Activated CD8-positive, alpha-beta memory T cell treated with anti-CD3 and anti-CD28 coated beads, Interleukin-2, amount 10 ng/mL, durations not matched to agents 7 days and 5 days (primary cell): Measurements from ENCODE around the gene DMD. TPM values are rescaled to one million over a fixed set of nuclear protein-coding genes. Genes with fewer than 3 reads are reported as not detected.

Experiments
- ATAC-seq: fragments of 150-1000 bp; cut with Tn5 transposase; one replicate; pipeline ENCODE4 v1.10.0; 2021; ENCODE audit warnings: moderate library complexity
- CTCF ChIA-PET: fragments of 350-600 bp; sonication (Branson Sonifier 250); formaldehyde crosslinking; loops from one replicate; lab custom pipeline; 2021; ENCODE audit warnings: antibody characterized with exemption; lab: Charles Lee
- DNase-seq: peaks from one replicate; pipeline ENCODE4 v3.0.0-alpha.2; 2020
- H3K27ac Mint-ChIP-seq: one replicate; pipeline ENCODE4 v1.8.0; 2021; ENCODE audit warnings: mild to moderate bottlenecking, mixed read lengths
- H3K27me3 Mint-ChIP-seq: one replicate; pipeline ENCODE4 v1.8.0; 2021; ENCODE audit warnings: mixed read lengths
- H3K36me3 Mint-ChIP-seq: one replicate; pipeline ENCODE4 v1.8.0; 2021; ENCODE audit warnings: mild to moderate bottlenecking, mixed read lengths
- H3K4me1 Mint-ChIP-seq: one replicate; pipeline ENCODE4 v1.8.0; 2021; ENCODE audit warnings: mixed read lengths
- H3K4me3 Mint-ChIP-seq: one replicate; pipeline ENCODE4 v1.8.0; 2021; ENCODE audit warnings: mild to moderate bottlenecking, moderate library complexity, mixed read lengths
- H3K9me3 Mint-ChIP-seq: one replicate; pipeline ENCODE4 v1.8.0; 2022; ENCODE audit warnings: low read depth, mixed read lengths
- total RNA-seq, 2 experiments: library from RNA; stranded (reverse); gene quantifications; one replicate each; pipeline ENCODE4 v1.2.3, GENCODE V29; 2021

DMD gene
- total RNA-seq, 2 experiments from 2014 or later = 0.32 to 8.4 TPM

GRCh38 chrX:32948130-32948529 is 263.2 kb downstream of the DMD start:
- Mint-ChIP-seq H3K4me1 (no peaks in the 10 kb centered on the region), H3K36me3 (no peaks in the 10 kb centered on the region), H3K9me3 (no peaks in the 10 kb centered on the region), H3K27me3 (no peaks in the 10 kb centered on the region), H3K4me3 (no peak overlapping the region), H3K27ac (no peak overlapping the region)
- ATAC-seq = no peak
- CTCF ChIA-PET = no interaction called here
- DNase-seq = no peak

GRCh38 chrX:32937043-32937442 is 274.3 kb downstream of the DMD start:
- H3K4me1 Mint-ChIP-seq = no peaks in the 10 kb centered on the region
- H3K9me3 Mint-ChIP-seq = peaks cover 6% of the 10 kb centered on the region
- H3K4me3 Mint-ChIP-seq = no peak overlapping the region
- CTCF ChIA-PET = no interaction called here
- no peak overlapping the region for H3K27ac Mint-ChIP-seq
- ATAC-seq (no peak), DNase-seq (no peak)
- H3K36me3 Mint-ChIP-seq = no peaks in the 10 kb centered on the region
- no peaks in the 10 kb centered on the region for H3K27me3 Mint-ChIP-seq

DNA sequence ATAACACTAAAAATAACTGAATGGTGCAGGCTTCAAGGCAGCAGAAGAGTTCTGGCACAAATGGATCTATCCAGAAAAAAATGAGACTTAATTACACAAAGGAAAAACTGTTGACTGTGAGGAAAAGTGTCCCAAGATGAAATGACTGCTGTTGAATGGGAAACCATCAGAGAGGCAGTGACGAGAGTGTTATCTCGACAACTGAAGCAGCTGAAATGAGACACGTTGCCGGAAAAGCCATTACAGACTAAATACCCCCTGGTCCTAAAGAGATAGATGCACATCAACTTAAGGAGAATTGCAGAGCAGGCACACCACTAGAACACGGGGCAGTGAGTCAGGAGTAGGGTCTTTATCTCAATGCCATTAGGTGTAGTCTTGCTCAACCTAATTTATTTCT is 277.8 kb downstream of the DMD start:
- CTCF ChIA-PET = no interaction called here
- peaks cover 6% of the 10 kb centered on the region for H3K9me3 Mint-ChIP-seq
- H3K4me1 Mint-ChIP-seq = no peaks in the 10 kb centered on the region
- DNase-seq = no peak
- no peaks in the 10 kb centered on the region for H3K27me3 Mint-ChIP-seq
- no peak overlapping the region for H3K4me3 Mint-ChIP-seq
- no peak for ATAC-seq
- H3K27ac Mint-ChIP-seq = no peak overlapping the region
- no peaks in the 10 kb centered on the region for H3K36me3 Mint-ChIP-seq

- H3K9me3 Mint-ChIP-seq = peaks cover 4% of the 10 kb centered on the region
- CTCF ChIA-PET = no interaction called here
- H3K27ac Mint-ChIP-seq = no peak overlapping the region
- H3K36me3 Mint-ChIP-seq = no peaks in the 10 kb centered on the region
- no peak overlapping the region for H3K4me3 Mint-ChIP-seq
- DNase-seq = no peak
- ATAC-seq = no peak
- no peaks in the 10 kb centered on the region for H3K4me1 Mint-ChIP-seq
- no peaks in the 10 kb centered on the region for H3K27me3 Mint-ChIP-seq
These were observed 282.3 kb downstream of the DMD start for GRCh38 chrX:32929040-32929439.

- no peak overlapping the region for H3K4me3 Mint-ChIP-seq
- no peaks in the 10 kb centered on the region for H3K36me3 Mint-ChIP-seq
- H3K9me3 Mint-ChIP-seq = peaks cover 4% of the 10 kb centered on the region
- H3K27ac Mint-ChIP-seq = no peak overlapping the region
- no peak for DNase-seq
- H3K27me3 Mint-ChIP-seq = no peaks in the 10 kb centered on the region
- no peaks in the 10 kb centered on the region for H3K4me1 Mint-ChIP-seq
- CTCF ChIA-PET = no interaction called here
- no peak for ATAC-seq
These were observed 315.3 kb downstream of the DMD start for GRCh38 chrX:32896088-32896487.

- H3K27ac Mint-ChIP-seq = no peak overlapping the region
- CTCF ChIA-PET = no interaction called here
- no peaks in the 10 kb centered on the region for H3K27me3 Mint-ChIP-seq
- no peaks in the 10 kb centered on the region for H3K36me3 Mint-ChIP-seq
- H3K4me1 Mint-ChIP-seq = no peaks in the 10 kb centered on the region
- peaks cover 4% of the 10 kb centered on the region for H3K9me3 Mint-ChIP-seq
- no peak overlapping the region for H3K4me3 Mint-ChIP-seq
- no peak for DNase-seq
- ATAC-seq = no peak
These were observed 316.7 kb downstream of the DMD start for GRCh38 chrX:32894679-32895078.

- Mint-ChIP-seq H3K36me3 (no peaks in the 10 kb centered on the region), H3K4me3 (no peak overlapping the region), H3K27ac (no peak overlapping the region), H3K27me3 (no peaks in the 10 kb centered on the region), H3K9me3 (peaks cover 4% of the 10 kb centered on the region), H3K4me1 (no peaks in the 10 kb centered on the region)
- CTCF ChIA-PET = no interaction called here
- DNase-seq = no peak
- ATAC-seq = no peak
These were observed 317.6 kb downstream of the DMD start for GRCh38 chrX:32893751-32894150.

GRCh38 chrX:32877592-32877991 is 333.8 kb downstream of the DMD start:
- CTCF ChIA-PET = no interaction called here
- Mint-ChIP-seq H3K9me3 (no peaks in the 10 kb centered on the region), H3K4me1 (no peaks in the 10 kb centered on the region), H3K27me3 (no peaks in the 10 kb centered on the region), H3K27ac (no peak overlapping the region), H3K36me3 (no peaks in the 10 kb centered on the region), H3K4me3 (no peak overlapping the region)
- DNase-seq = no peak
- no peak for ATAC-seq

DNA sequence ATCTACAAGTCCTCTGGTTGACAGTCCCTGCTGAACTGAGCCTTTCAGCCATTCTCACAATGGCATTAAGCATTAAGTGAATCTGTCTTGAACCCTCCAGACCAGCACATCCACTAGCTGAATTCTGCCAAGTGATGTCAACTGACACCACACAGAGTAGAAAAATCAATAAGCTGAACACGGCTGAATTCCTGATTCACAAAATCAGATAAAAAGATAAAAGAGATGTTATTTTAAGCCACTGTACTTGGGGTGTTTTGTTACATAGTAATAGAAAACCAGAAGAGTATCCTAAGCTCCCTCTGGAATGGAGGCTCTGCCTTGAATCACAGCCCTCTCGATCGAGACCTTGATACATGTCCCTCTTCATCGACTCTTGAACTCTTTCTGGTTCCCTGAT is 336.5 kb downstream of the DMD start:
- no peak for DNase-seq
- ATAC-seq = no peak
- Mint-ChIP-seq H3K4me3 (no peak overlapping the region), H3K36me3 (no peaks in the 10 kb centered on the region), H3K9me3 (no peaks in the 10 kb centered on the region), H3K27me3 (no peaks in the 10 kb centered on the region), H3K27ac (no peak overlapping the region), H3K4me1 (no peaks in the 10 kb centered on the region)
- CTCF ChIA-PET = no interaction called here

GRCh38 chrX:32873786-32874185 is 337.6 kb downstream of the DMD start:
- H3K9me3 Mint-ChIP-seq = no peaks in the 10 kb centered on the region
- no peak overlapping the region for H3K27ac Mint-ChIP-seq
- no peaks in the 10 kb centered on the region for H3K4me1 Mint-ChIP-seq

DNA sequence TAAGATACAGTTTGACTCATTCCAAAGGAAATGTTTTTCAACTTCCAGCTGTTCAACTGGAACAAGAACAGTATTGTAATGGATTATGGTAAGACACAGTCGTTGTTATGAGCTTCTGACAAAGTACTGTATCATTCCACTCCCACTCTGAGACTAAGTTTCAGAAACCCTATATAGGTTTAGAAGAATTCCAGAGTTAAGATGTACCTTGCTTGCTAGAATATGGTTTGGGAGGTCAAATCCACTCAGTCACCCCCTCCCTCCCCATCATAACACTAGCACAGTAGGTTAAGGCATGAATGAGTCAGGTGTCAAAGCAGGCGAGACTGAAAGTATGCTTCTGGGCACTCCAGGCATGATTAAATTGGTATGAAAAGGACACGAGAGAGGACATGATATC is 339.7 kb downstream of the DMD start:
- Mint-ChIP-seq H3K4me3 (no peak overlapping the region), H3K4me1 (no peaks in the 10 kb centered on the region), H3K36me3 (no peaks in the 10 kb centered on the region), H3K27me3 (no peaks in the 10 kb centered on the region), H3K9me3 (no peaks in the 10 kb centered on the region), H3K27ac (no peak overlapping the region)
- CTCF ChIA-PET = no interaction called here
- DNase-seq (no peak), ATAC-seq (no peak)

More at GRCh38 chrX:32873786-32874185, 337.6 kb downstream of the DMD start:
- CTCF ChIA-PET = no interaction called here
- DNase-seq = no peak
- H3K4me3 Mint-ChIP-seq = no peak overlapping the region
- H3K36me3 Mint-ChIP-seq = no peaks in the 10 kb centered on the region
- no peaks in the 10 kb centered on the region for H3K27me3 Mint-ChIP-seq
- no peak for ATAC-seq

DNA sequence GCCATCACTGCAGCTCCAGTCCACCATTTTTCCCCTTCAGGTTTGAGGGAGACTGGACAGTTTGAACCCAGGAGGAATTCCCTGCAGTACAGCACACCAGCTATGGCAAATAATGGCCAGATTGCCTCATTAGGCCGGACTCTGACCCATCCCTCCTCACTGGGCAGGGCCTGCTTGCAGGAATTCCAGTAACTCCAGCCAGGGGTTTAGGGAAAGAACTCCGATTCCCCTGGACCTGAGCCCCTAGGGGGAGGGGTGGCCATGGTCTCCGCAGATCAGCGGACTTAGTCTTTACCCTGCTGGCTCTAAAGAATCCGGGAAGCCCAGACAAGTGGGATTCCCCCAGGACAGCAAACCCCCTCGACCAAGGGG is 342.8 kb downstream of the DMD start:
- Mint-ChIP-seq H3K4me3 (no peak overlapping the region), H3K27me3 (no peaks in the 10 kb centered on the region), H3K9me3 (no peaks in the 10 kb centered on the region), H3K36me3 (no peaks in the 10 kb centered on the region), H3K27ac (no peak overlapping the region), H3K4me1 (no peaks in the 10 kb centered on the region)
- no peak for ATAC-seq
- DNase-seq = no peak
- CTCF ChIA-PET = no interaction called here

- Mint-ChIP-seq H3K4me1 (no peaks in the 10 kb centered on the region), H3K36me3 (no peaks in the 10 kb centered on the region), H3K27me3 (no peaks in the 10 kb centered on the region), H3K27ac (no peak overlapping the region), H3K9me3 (no peaks in the 10 kb centered on the region), H3K4me3 (no peak overlapping the region)
- CTCF ChIA-PET = no interaction called here
- no peak for DNase-seq
- no peak for ATAC-seq
These were observed 343.4 kb downstream of the DMD start for GRCh38 chrX:32867781-32868523.

DNA sequence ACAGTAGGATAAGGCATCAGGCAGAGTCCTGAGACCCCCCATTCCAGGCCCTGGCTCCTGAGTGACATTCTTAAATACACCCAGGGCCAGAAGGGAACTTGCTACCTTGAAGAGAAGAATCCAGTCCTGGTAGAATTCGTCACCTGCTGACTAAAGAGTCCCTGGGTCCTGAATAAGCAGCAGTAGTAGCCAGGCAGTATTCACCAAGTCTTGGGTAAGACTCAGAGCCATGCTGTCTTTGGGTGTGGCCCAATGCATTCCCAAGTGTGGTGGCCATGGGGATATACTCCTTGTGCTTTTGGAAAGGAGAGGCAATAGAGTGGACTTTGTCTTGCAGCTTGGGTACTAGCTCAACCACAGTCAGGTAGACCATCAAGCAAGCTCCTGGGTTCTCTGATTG is 359.1 kb downstream of the DMD start:
- DNase-seq (no peak), ATAC-seq (no peak)
- H3K36me3 Mint-ChIP-seq = no peaks in the 10 kb centered on the region
- CTCF ChIA-PET = no interaction called here
- H3K9me3 Mint-ChIP-seq = peaks cover 11% of the 10 kb centered on the region
- H3K4me3 Mint-ChIP-seq = no peak overlapping the region
- H3K27ac Mint-ChIP-seq = no peak overlapping the region
- no peaks in the 10 kb centered on the region for H3K4me1 Mint-ChIP-seq
- H3K27me3 Mint-ChIP-seq = no peaks in the 10 kb centered on the region

DNA sequence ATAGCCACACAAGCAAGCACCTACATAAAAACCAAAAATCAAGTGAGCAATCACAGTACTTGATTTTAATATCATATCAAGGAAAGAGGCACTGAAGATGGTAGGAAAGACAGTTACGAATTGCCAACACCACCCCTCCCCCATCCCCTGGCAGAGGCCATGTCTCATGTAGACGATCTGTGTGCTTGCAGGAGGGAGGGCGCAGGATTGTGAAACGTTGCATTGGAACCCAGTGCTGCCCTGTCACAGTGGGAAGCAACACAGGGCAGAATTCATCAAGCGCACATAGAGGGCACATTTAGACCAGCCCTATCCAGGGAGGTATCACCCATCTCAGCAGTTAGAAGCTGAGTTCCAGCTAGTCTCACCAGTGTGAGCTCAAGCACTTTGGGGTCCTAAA is 359.8 kb downstream of the DMD start:
- Mint-ChIP-seq H3K4me1 (no peaks in the 10 kb centered on the region), H3K9me3 (peaks cover 11% of the 10 kb centered on the region), H3K27me3 (no peaks in the 10 kb centered on the region), H3K27ac (no peak overlapping the region), H3K4me3 (no peak overlapping the region), H3K36me3 (no peaks in the 10 kb centered on the region)
- CTCF ChIA-PET = no interaction called here
- DNase-seq = no peak
- ATAC-seq = no peak
